Esophagus muscularis mucosa (tissue), 4 donors: ENCODE results near the gene IL21R. TPM values are rescaled to one million over a fixed set of nuclear protein-coding genes. Genes with fewer than 3 reads are reported as not detected.

Experiments used
- DNase-seq: peaks from one replicate; pipeline ENCODE4 v3.0.0-alpha.2; 2017; ENCODE audit errors: extremely low spot score
- H3K27ac ChIP-seq, 4 donors: fragments of 200-600 bp; sonication (generic); replicated peaks in 1 of 4; 1 replicate in 3 of 4; 2 replicates in 1 of 4; pipeline ENCODE4 v1.5.1; 2016 to 2019; ENCODE audit warnings: mild to moderate bottlenecking in 1 of 4
- H3K27me3 ChIP-seq, 4 donors: fragments of 200-600 bp; sonication (generic); one replicate each; pipeline versions ENCODE4 v1.5.1 to v1.6.0; 2016 to 2019
- H3K36me3 ChIP-seq, 4 donors: fragments of 200-600 bp; sonication (generic); one replicate each; pipeline ENCODE4 v1.5.1; 2016 to 2019
- H3K4me1 ChIP-seq, 4 donors: fragments of 200-600 bp; sonication (generic); one replicate each; pipeline ENCODE4 v1.5.1; 2016 to 2019
- H3K4me3 ChIP-seq, 4 donors: fragments of 200-600 bp; sonication (generic); 1 replicate in 2 of 4; 2 replicates in 2 of 4; pipeline ENCODE4 v1.5.1; 2016 to 2019; ENCODE audit warnings: mild to moderate bottlenecking in 4 of 4, moderate library complexity in 1 of 4
- H3K9me3 ChIP-seq, 4 donors: fragments of 200-600 bp; sonication (generic); 1 replicate in 3 of 4; 2 replicates in 1 of 4; pipeline ENCODE4 v1.5.1; 2016 to 2019
- CTCF ChIP-seq, 3 experiments: fragments of 200-600 bp in 2 of 3; fragments of 450-650 bp in 1 of 3; sonication (generic) in 2 of 3; IDR thresholded peaks; one replicate each; pipeline ENCODE4 v1.5.1; 2017 to 2019; ENCODE audit warnings: antibody characterized with exemption in 3 of 3, mild to moderate bottlenecking in 2 of 3, moderate library complexity in 1 of 3
- EP300 ChIP-seq: sonication (generic); formaldehyde crosslinking; IDR thresholded peaks from one replicate; pipeline ENCODE4 v1.6.1; 2017; ENCODE audit warnings: antibody characterized with exemption
- POLR2A ChIP-seq: fragments of 450-650 bp; IDR thresholded peaks from one replicate; pipeline ENCODE4 v1.6.1; 2017; ENCODE audit warnings: antibody characterized with exemption, moderate library complexity, mild to moderate bottlenecking, low read depth
- POLR2AphosphoS5 ChIP-seq, 2 donors: sonication (generic); formaldehyde crosslinking; IDR thresholded peaks; one replicate each; pipeline ENCODE4 v1.6.1; 2017; ENCODE audit warnings: antibody characterized with exemption in 2 of 2
- WGBS: methylation state at CpG from one replicate; pipeline ENCODE4 v1.1.5; 2018; 5-methylcytosine and 5-hydroxymethylcytosine counted together
- intact Hi-C: fragments of 100-400 bp; cut with DNase I; formaldehyde crosslinking; loops from one replicate; pipeline ENCODE4 v1.15.1; 2023
- total RNA-seq, 4 donors: library from RNA; depleted of rRNA; stranded (reverse); fragments of >200 nt; gene quantifications; one replicate each; pipeline versions ENCODE4 v1.1.0 to v1.2.1, GENCODE V29; 2016

The IL21R gene
- total RNA-seq, 4 donors from 2014 or later: under 0.01 to 0.50 (median 0.17) TPM; not detected in 1

- WGBS: 80% methylated on average over 1 of the region's 1 CpG
- intact Hi-C loops: no loop called here
- no peaks in the 10 kb centered on the region for H3K4me1 ChIP-seq
- H3K4me3 ChIP-seq: no peak overlapping the region
- peaks cover 0 to 12% (median 0%) of the 10 kb centered on the region in 4 donors for H3K9me3 ChIP-seq
- peaks cover 0 to 19% (median 0%) of the 10 kb centered on the region in 4 donors for H3K27me3 ChIP-seq
- TF ChIP-seq POLR2A (no peak), CTCF (IDR thresholded peaks at IDR 0.05) (no peak), POLR2AphosphoS5 (IDR thresholded peaks at IDR 0.05) (no peak), EP300 (no peak)
- no peaks in the 10 kb centered on the region for H3K36me3 ChIP-seq
- no peak overlapping the region for H3K27ac ChIP-seq
- DNase-seq: no peak
Observed at GRCh38 chr16:27410761-27411160, 8.8 kb downstream of the IL21R start.

- Histone ChIP-seq H3K9me3 (peaks cover 0 to 12% (median 0%) of the 10 kb centered on the region in 4 donors), H3K27ac (no peak overlapping the region), H3K4me3 (no peak overlapping the region), H3K4me1 (no peaks in the 10 kb centered on the region), H3K36me3 (no peaks in the 10 kb centered on the region), H3K27me3 (no peaks in the 10 kb centered on the region)
- intact Hi-C loops: no loop called here
- TF ChIP-seq EP300 (no peak), POLR2AphosphoS5 (IDR thresholded peaks at IDR 0.05) (no peak), CTCF (IDR thresholded peaks at IDR 0.05) (no peak), POLR2A (no peak)
- WGBS: 81% methylated on average over 2 of the region's 2 CpGs
- DNase-seq: no peak
Observed at GRCh38 chr16:27413956-27414355, 12.0 kb downstream of the IL21R start.

GRCh38 chr16:27414788-27415431 is 12.9 kb downstream of the IL21R start:
- Histone ChIP-seq H3K9me3 (peaks cover 0 to 8% (median 0%) of the 10 kb centered on the region in 4 donors), H3K4me3 (no peak overlapping the region), H3K27me3 (no peaks in the 10 kb centered on the region), H3K4me1 (no peaks in the 10 kb centered on the region), H3K36me3 (no peaks in the 10 kb centered on the region), H3K27ac (no peak overlapping the region)
- WGBS: 64% methylated on average over 6 of the region's 6 CpGs
- DNase-seq: no peak
- TF ChIP-seq CTCF (IDR thresholded peaks at IDR 0.05): no peak
- no peak for TF ChIP-seq POLR2A
- TF ChIP-seq POLR2AphosphoS5 (IDR thresholded peaks at IDR 0.05): no peak
- no peak for TF ChIP-seq EP300
- intact Hi-C loops: no loop called here

- no peak for DNase-seq
- no peaks in the 10 kb centered on the region for H3K27me3 ChIP-seq
- peaks cover 0 to 13% (median 8%) of the 10 kb centered on the region in 4 donors for H3K9me3 ChIP-seq
- H3K4me3 ChIP-seq: no peak overlapping the region
- no peak overlapping the region for H3K27ac ChIP-seq
- no peak for TF ChIP-seq EP300
- no peak for TF ChIP-seq POLR2A
- TF ChIP-seq POLR2AphosphoS5 (IDR thresholded peaks at IDR 0.05): no peak
- TF ChIP-seq CTCF (IDR thresholded peaks at IDR 0.05): no peak
- H3K4me1 ChIP-seq: no peaks in the 10 kb centered on the region
- intact Hi-C loops: no loop called here
- WGBS: 86% methylated on average over 4 of the region's 4 CpGs
- H3K36me3 ChIP-seq: no peaks in the 10 kb centered on the region
Observed at GRCh38 chr16:27417047-27417671, 15.2 kb downstream of the IL21R start.
